H1 (cell line): Measurements from ENCODE around the gene ZMPSTE24. TPM values are rescaled to one million over a fixed set of nuclear protein-coding genes. Genes with fewer than 3 reads are reported as not detected.
A peak's percentile ranks its signal among the peaks of the same experiment; 100 is the strongest.

Experiments used
- CTCF ChIA-PET: fragments of 300-600 bp; sonication (Branson Sonifier 250); formaldehyde crosslinking; loops from one replicate; lab custom pipeline; 2021; ENCODE audit not compliant: partially characterized antibody; lab: Charles Lee
- POLR2A ChIA-PET: fragments of 300-600 bp; sonication (Branson Sonifier 250); formaldehyde crosslinking; loops from one replicate; lab custom pipeline; 2021; ENCODE audit warnings: inconsistent platforms; ENCODE audit not compliant: partially characterized antibody; lab: Charles Lee
- DNase-seq, 2 experiments: peaks; one replicate each; pipeline versions ENCODE4 v3.0.0 to v3.0.0-alpha.2; 2010 to 2022; ENCODE audit warnings: low spot score in 2 of 2, low read depth in 1 of 2, mixed read lengths in 1 of 2
- FAIRE-seq: peaks from 2 replicates; lab custom pipeline; 2011; peaks lifted over from hg19 to GRCh38; lab: Jason Lieb, UNC
- H2AFZ ChIP-seq: 2 replicates; pipeline ENCODE4 v1.8.1; 2012; ENCODE audit warnings: low read length, inconsistent platforms
- H2AK5ac ChIP-seq: 2 replicates; pipeline ENCODE4 v1.6.1; 2013; ENCODE audit warnings: low read depth, low read length
- H2BK120ac ChIP-seq: replicated peaks from 2 replicates; pipeline ENCODE3; 2013; ENCODE audit warnings: low read depth, low read length, inconsistent platforms
- H2BK12ac ChIP-seq: 2 replicates; pipeline ENCODE4 v1.6.1; 2013; ENCODE audit warnings: low read depth, low read length
- H2BK15ac ChIP-seq: 2 replicates; pipeline ENCODE4 v1.6.1; 2013; ENCODE audit warnings: low read length
- H2BK20ac ChIP-seq: 2 replicates; pipeline ENCODE4 v1.6.1; 2013; ENCODE audit warnings: low read length
- H2BK5ac ChIP-seq: 2 replicates; pipeline ENCODE4 v1.6.1; 2013; ENCODE audit warnings: low read depth, low read length
- H3K14ac ChIP-seq: 2 replicates; pipeline ENCODE4 v1.6.1; 2013; ENCODE audit warnings: inconsistent platforms; ENCODE audit not compliant: insufficient read length
- H3K18ac ChIP-seq: 2 replicates; pipeline ENCODE4 v1.6.1; 2013; ENCODE audit warnings: low read length; ENCODE audit errors: extremely low read depth
- H3K23ac ChIP-seq: 2 replicates; pipeline ENCODE4 v1.6.1; 2013; ENCODE audit warnings: inconsistent platforms; ENCODE audit not compliant: insufficient read length
- H3K23me2 ChIP-seq: 2 replicates; pipeline ENCODE4 v1.6.1; 2013; ENCODE audit warnings: low read depth, low read length
- H3K27ac ChIP-seq: 2 replicates; pipeline ENCODE4 v1.6.1; 2011; ENCODE audit warnings: low read depth, low read length, inconsistent platforms
- H3K27me3 ChIP-seq, 4 experiments: replicated peaks in 1 of 4; 1 replicate in 1 of 4; 2 replicates in 3 of 4; pipeline versions ENCODE4 v1.6.1 to v1.8.1; 2011 to 2013; ENCODE audit warnings: low read length in 3 of 4, mild to moderate bottlenecking in 3 of 4, inconsistent platforms in 2 of 4, mixed read lengths in 2 of 4, moderate library complexity in 1 of 4; ENCODE audit not compliant: control insufficient read depth in 3 of 4, insufficient read depth in 3 of 4; ENCODE audit errors: extremely low read depth in 1 of 4
- H3K36me3 ChIP-seq, 4 experiments: 2 replicates each; pipeline versions ENCODE4 v1.6.1 to v1.8.1; 2011 to 2013; ENCODE audit warnings: mild to moderate bottlenecking in 4 of 4, low read length in 3 of 4, moderate library complexity in 2 of 4, control low read depth in 1 of 4, inconsistent platforms in 1 of 4; ENCODE audit not compliant: insufficient read depth in 4 of 4, control insufficient read depth in 2 of 4
- H3K4ac ChIP-seq: replicated peaks from 2 replicates; pipeline ENCODE3; 2013; ENCODE audit warnings: low read length, low read depth, mixed read lengths, inconsistent platforms; ENCODE audit not compliant: insufficient read length
- H3K4me1 ChIP-seq, 4 experiments: replicated peaks in 1 of 4; 1 replicate in 1 of 4; 2 replicates in 3 of 4; pipeline versions ENCODE4 v1.6.1 to v1.8.1; 2011 to 2013; ENCODE audit warnings: low read length in 3 of 4, inconsistent platforms in 2 of 4, mixed read lengths in 1 of 4; ENCODE audit not compliant: insufficient read depth in 4 of 4, control insufficient read depth in 3 of 4
- H3K4me2 ChIP-seq, 2 experiments: 2 replicates each; pipeline versions ENCODE4 v1.6.1 to v1.8.1; 2011 to 2013; ENCODE audit warnings: low read depth in 2 of 2, low read length in 2 of 2, control low read depth in 1 of 2, inconsistent platforms in 1 of 2, mild to moderate bottlenecking in 1 of 2; ENCODE audit not compliant: insufficient read depth in 1 of 2
- H3K4me3 ChIP-seq, 4 experiments: fragments of 200-600, 300-600 bp in 1 of 4; sonication (generic), shearing (Covaris generic), sonication (Bioruptor Twin) in 1 of 4; 2 replicates each; pipeline versions ENCODE4 v1.5.1 to v1.8.1; 2011 to 2016; ENCODE audit warnings: low read length in 4 of 4, low read depth in 3 of 4, control low read depth in 2 of 4, inconsistent platforms in 2 of 4, mild to moderate bottlenecking in 2 of 4, mixed read lengths in 1 of 4, moderate library complexity in 1 of 4; ENCODE audit not compliant: insufficient read depth in 2 of 4; ENCODE audit errors: extremely low read depth in 1 of 4
- H3K56ac ChIP-seq: replicated peaks from 2 replicates; pipeline ENCODE3; 2013; ENCODE audit warnings: low read depth, mild to moderate bottlenecking, mixed read lengths, low read length, inconsistent platforms; ENCODE audit not compliant: insufficient read length
- H3K79me1 ChIP-seq: 2 replicates; pipeline ENCODE4 v1.6.1; 2013; ENCODE audit warnings: low read depth, low read length, control low read depth
- H3K79me2 ChIP-seq, 2 experiments: 2 replicates each; pipeline versions ENCODE4 v1.6.1 to v1.8.1; 2012 to 2013; ENCODE audit warnings: low read length in 2 of 2, mild to moderate bottlenecking in 2 of 2, inconsistent platforms in 1 of 2; ENCODE audit not compliant: insufficient read depth in 2 of 2, control insufficient read depth in 1 of 2
- H3K9ac ChIP-seq, 4 experiments: replicated peaks in 1 of 4; 1 replicate in 1 of 4; 2 replicates in 3 of 4; pipeline versions ENCODE4 v1.6.1 to v1.8.1; 2011 to 2013; ENCODE audit warnings: low read depth in 3 of 4, low read length in 3 of 4, control low read depth in 2 of 4, mild to moderate bottlenecking in 2 of 4, moderate library complexity in 2 of 4, inconsistent platforms in 1 of 4; ENCODE audit errors: extremely low read depth in 1 of 4
- H3K9me3 ChIP-seq, 2 experiments: 2 replicates each; pipeline versions ENCODE4 v1.6.1 to v1.8.1; 2012 to 2013; ENCODE audit warnings: mild to moderate bottlenecking in 2 of 2, moderate library complexity in 2 of 2, control low read depth in 1 of 2, inconsistent platforms in 1 of 2, low read depth in 1 of 2, low read length in 1 of 2, mixed read lengths in 1 of 2; ENCODE audit not compliant: insufficient read depth in 2 of 2
- H4K20me1 ChIP-seq, 2 experiments: replicated peaks in 1 of 2; 2 replicates each; pipeline versions ENCODE3 to v1.8.1; 2011 to 2013; ENCODE audit warnings: inconsistent platforms in 2 of 2, low read length in 2 of 2, mild to moderate bottlenecking in 1 of 2; ENCODE audit not compliant: insufficient read depth in 2 of 2, control insufficient read depth in 1 of 2
- H4K5ac ChIP-seq: 2 replicates; pipeline ENCODE4 v1.6.1; 2013; ENCODE audit warnings: low read length, low read depth, mixed read lengths, inconsistent platforms; ENCODE audit not compliant: insufficient read length
- H4K8ac ChIP-seq: 2 replicates; pipeline ENCODE4 v1.8.0; 2013; ENCODE audit warnings: mild to moderate bottlenecking, moderate library complexity, low read length, inconsistent platforms; ENCODE audit not compliant: insufficient read depth; ENCODE audit errors: extremely low read depth
- H4K91ac ChIP-seq: replicated peaks from 2 replicates; pipeline ENCODE3; 2013; ENCODE audit warnings: low read length, mixed read lengths, inconsistent platforms; ENCODE audit not compliant: insufficient read length
- ATF3 ChIP-seq: IDR thresholded peaks from 2 replicates; pipeline ENCODE4 v1.6.1; 2011; ENCODE audit warnings: low read depth, mild to moderate bottlenecking, low read length; ENCODE audit not compliant: insufficient read depth
- CBX8 ChIP-seq: fragments of 300-800, 300-1000 bp; sonication (generic); IDR thresholded peaks from 2 replicates; pipeline ENCODE4 v1.7.1; 2016; ENCODE audit warnings: low read depth, low read length, borderline replicate concordance
- CEBPB ChIP-seq: IDR thresholded peaks from 2 replicates; pipeline ENCODE4 v1.6.1; 2012; ENCODE audit warnings: low read depth, low read length
- CTCF ChIP-seq, 3 experiments: IDR thresholded peaks; 1 replicate in 2 of 3; 2 replicates in 1 of 3; pipeline versions ENCODE4 v1.5.1 to v1.6.1; 2011; ENCODE audit warnings: low read length in 3 of 3, mild to moderate bottlenecking in 3 of 3, inconsistent platforms in 2 of 3, low read depth in 1 of 3, moderate library complexity in 1 of 3; ENCODE audit not compliant: insufficient read depth in 1 of 3; ENCODE audit errors: control extremely low read depth in 1 of 3
- FOSL1 ChIP-seq: IDR thresholded peaks from 2 replicates; pipeline ENCODE4 v1.6.1; 2011; ENCODE audit warnings: mild to moderate bottlenecking, low read depth, low read length, moderate library complexity; ENCODE audit not compliant: insufficient read depth
- JUND ChIP-seq: IDR thresholded peaks from 2 replicates; pipeline ENCODE4 v1.6.1; 2011; ENCODE audit warnings: mild to moderate bottlenecking, improper control_type of control experiment, low read length
- NANOG ChIP-seq: IDR thresholded peaks from 2 replicates; pipeline ENCODE4 v1.6.1; 2011; ENCODE audit warnings: low read length, low read depth, mild to moderate bottlenecking, inconsistent platforms; ENCODE audit not compliant: insufficient read depth, poor library complexity, severe bottlenecking
- SIRT6 ChIP-seq: IDR thresholded peaks from one replicate; pipeline ENCODE4 v1.7.1; 2012; ENCODE audit warnings: low read length, inconsistent platforms
- TCF12 ChIP-seq: IDR thresholded peaks from 2 replicates; pipeline ENCODE4 v1.6.1; 2011; ENCODE audit warnings: low read depth, mild to moderate bottlenecking, low read length
- WGBS, 2 experiments: shearing (Covaris generic) in 1 of 2; methylation state at CpG; one replicate each; pipeline versions ENCODE4 v1.1.6 to v1.1.7; 2013 to 2015; ENCODE audit warnings: low lambda C conversion rate in 2 of 2, mixed read lengths in 2 of 2, inconsistent platforms in 1 of 2, low coverage in 1 of 2, missing lambda C conversion rate in 1 of 2; ENCODE audit not compliant: insufficient replicate concordance in 2 of 2, insufficient coverage in 1 of 2, insufficient read length in 1 of 2; ENCODE audit errors: extremely low coverage in 1 of 2, missing lambda C conversion rate in 1 of 2; 5-methylcytosine and 5-hydroxymethylcytosine counted together
- polyA plus RNA-seq, 7 experiments: library from polyadenylated mRNA; depleted of rRNA in 3 of 7; stranded (reverse) in 5 of 7; unstranded in 2 of 7; fragments of >200 nt in 5 of 7; fragments of 200-250 nt in 2 of 7; gene quantifications; 1 replicate in 5 of 7; 2 replicates in 1 of 7; 4 replicates in 1 of 7; pipeline versions ENCODE4 v1.2.1 to v1.2.3, GENCODE V29; 2011 to 2013; ENCODE audit warnings: missing spikeins in 2 of 7, mixed read lengths in 2 of 7
- total RNA-seq: library from RNA; stranded (reverse); fragmentation: NEBNext Ultra II Directional; extraction: Animal tissue kit (Norgen Biotek cat#: 25700); gene quantifications from 2 replicates; pipeline ENCODE4 v1.2.1, GENCODE V29; 2021

Gene ZMPSTE24
- total and polyA plus RNA-seq, 2 of the 8 experiments (the other 6 are each of a cell fraction or from before 2014, with no cell fraction given) = 12.7 to 42.9 TPM

GRCh38 chr1:40301541-40302299 lies 43.7 kb downstream of the ZMPSTE24 start:
- 93% methylated on average over 12 of the region's 12 CpGs; no CpG with 5 or more reads in 1 of the 2 experiments for WGBS, 2 experiments
- no peak for FAIRE-seq
- no peak overlapping the region for H3K23ac ChIP-seq

More at GRCh38 chr1:40301541-40302299, 43.7 kb downstream of the ZMPSTE24 start:
- Histone ChIP-seq H3K36me3 (no peaks in the 10 kb centered on the region), H3K79me1 (no peaks in the 10 kb centered on the region), H3K23me2 (no peaks in the 10 kb centered on the region), H3K9ac (no peak overlapping the region), H3K27me3 (peaks cover 0 to 17% (median 8%) of the 10 kb centered on the region in 4 experiments; a peak in 4 of 7 replicates), H4K91ac (no peak overlapping the region), H2BK120ac (no peak overlapping the region), H2BK12ac (no peak overlapping the region), H2BK20ac (no peak overlapping the region), H2AK5ac (no peak overlapping the region), H3K79me2 (no peaks in the 10 kb centered on the region), H2AFZ (no peak overlapping the region), H3K14ac (no peak overlapping the region), H3K27ac (no peak overlapping the region), H3K4me1 (peaks cover 0 to 5% (median 0%) of the 10 kb centered on the region in 4 experiments; a peak in 5 of 7 replicates), H3K4me3 (no peak overlapping the region), H3K56ac (no peak overlapping the region), H4K20me1 (no peaks in the 10 kb centered on the region), H2BK15ac (no peak overlapping the region), H4K5ac (no peak overlapping the region), H3K4ac (no peak overlapping the region), H2BK5ac (no peak overlapping the region), H3K9me3 (no peaks in the 10 kb centered on the region), H3K18ac (no peak overlapping the region), H4K8ac (peak overlapping the region; percentile 17; the same call in 1 of the 2 replicates), H3K4me2 (no peak overlapping the region)
- no peak for TF ChIP-seq CBX8
- TF ChIP-seq ATF3 = no peak
- TF ChIP-seq SIRT6 = no peak
- no peak for TF ChIP-seq FOSL1
- TF ChIP-seq CEBPB = no peak
- no peak for TF ChIP-seq CTCF (IDR thresholded peaks at IDR 0.05; ENCODE audit: control extremely low read depth in 1 of 3, insufficient read depth in 1 of 3, low read depth in 1 of 3, low read length in 3 of 3)
- TF ChIP-seq TCF12 = no peak
- no peak for TF ChIP-seq NANOG
- TF ChIP-seq JUND = no peak
- DNase-seq = no peak
- ChIA-PET CTCF (interaction anchor here (0.7 to 1.2 kb wide), 4 partner anchors 9 to 1954 kb away, joined by 3 read pairs; no protein-coding TSS in a partner anchor), POLR2A (no interaction called here)
